GM23338 (cell line): ENCODE results near the gene CLEC3B.

Source experiments
- JUNB ChIP-seq: IDR thresholded peaks from one replicate; pipeline ENCODE4 v1.6.1; 2016; ENCODE audit warnings: antibody characterized with exemption; ENCODE audit not compliant: unreplicated experiment
- POLR2AphosphoS5 ChIP-seq: IDR thresholded peaks from 2 replicates; pipeline ENCODE4 v1.6.1; 2016; ENCODE audit warnings: antibody characterized with exemption, low read depth
- TF ChIP-seq, protein P1 (sequence below), 2 experiments: fragments of 200-600 bp in 1 of 2; sonication (generic) in 1 of 2; conservative IDR thresholded peaks; 2 replicates each; pipeline versions ENCODE4 v1.5.1 to v1.6.1; 2016 to 2017; ENCODE audit warnings: antibody characterized with exemption in 2 of 2, low read depth in 2 of 2, mild to moderate bottlenecking in 2 of 2, moderate library complexity in 1 of 2
- TF ChIP-seq, protein P2 (sequence below): IDR thresholded peaks from one replicate; pipeline ENCODE4 v1.6.1; 2018; ENCODE audit warnings: antibody characterized with exemption; ENCODE audit not compliant: unreplicated experiment
- TF ChIP-seq, protein P3 (sequence below): IDR thresholded peaks from 2 replicates; pipeline ENCODE4 v1.6.1; 2016; ENCODE audit warnings: antibody characterized with exemption

DNA sequence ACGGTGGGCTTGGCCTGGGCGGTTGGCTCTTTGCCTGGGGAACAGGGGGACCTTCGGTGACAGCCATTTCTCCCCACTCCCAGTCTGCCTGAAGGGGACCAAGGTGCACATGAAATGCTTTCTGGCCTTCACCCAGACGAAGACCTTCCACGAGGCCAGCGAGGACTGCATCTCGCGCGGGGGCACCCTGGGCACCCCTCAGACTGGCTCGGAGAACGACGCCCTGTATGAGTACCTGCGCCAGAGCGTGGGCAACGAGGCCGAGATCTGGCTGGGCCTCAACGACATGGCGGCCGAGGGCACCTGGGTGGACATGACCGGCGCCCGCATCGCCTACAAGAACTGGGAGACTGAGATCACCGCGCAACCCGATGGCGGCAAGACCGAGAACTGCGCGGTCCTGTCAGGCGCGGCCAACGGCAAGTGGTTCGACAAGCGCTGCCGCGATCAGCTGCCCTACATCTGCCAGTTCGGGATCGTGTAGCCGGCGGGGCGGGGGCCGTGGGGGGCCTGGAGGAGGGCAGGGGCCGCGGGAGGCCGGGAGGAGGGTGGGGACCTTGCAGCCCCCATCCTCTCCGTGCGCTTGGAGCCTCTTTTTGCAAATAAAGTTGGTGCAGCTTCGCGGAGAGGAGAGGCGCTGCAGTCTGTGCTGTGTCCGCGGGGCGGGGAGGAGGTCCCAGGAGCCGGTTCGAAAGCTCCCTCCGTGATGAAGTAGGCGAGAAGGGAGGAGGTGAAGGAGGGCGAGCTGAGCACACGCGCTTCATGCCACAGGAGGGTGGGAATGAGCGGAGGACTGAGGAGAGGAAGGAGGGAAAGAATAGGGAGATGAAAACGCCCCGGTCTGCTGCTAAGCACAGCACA is 9.6 kb downstream of the CLEC3B start:
- TF ChIP-seq, protein P1, sequence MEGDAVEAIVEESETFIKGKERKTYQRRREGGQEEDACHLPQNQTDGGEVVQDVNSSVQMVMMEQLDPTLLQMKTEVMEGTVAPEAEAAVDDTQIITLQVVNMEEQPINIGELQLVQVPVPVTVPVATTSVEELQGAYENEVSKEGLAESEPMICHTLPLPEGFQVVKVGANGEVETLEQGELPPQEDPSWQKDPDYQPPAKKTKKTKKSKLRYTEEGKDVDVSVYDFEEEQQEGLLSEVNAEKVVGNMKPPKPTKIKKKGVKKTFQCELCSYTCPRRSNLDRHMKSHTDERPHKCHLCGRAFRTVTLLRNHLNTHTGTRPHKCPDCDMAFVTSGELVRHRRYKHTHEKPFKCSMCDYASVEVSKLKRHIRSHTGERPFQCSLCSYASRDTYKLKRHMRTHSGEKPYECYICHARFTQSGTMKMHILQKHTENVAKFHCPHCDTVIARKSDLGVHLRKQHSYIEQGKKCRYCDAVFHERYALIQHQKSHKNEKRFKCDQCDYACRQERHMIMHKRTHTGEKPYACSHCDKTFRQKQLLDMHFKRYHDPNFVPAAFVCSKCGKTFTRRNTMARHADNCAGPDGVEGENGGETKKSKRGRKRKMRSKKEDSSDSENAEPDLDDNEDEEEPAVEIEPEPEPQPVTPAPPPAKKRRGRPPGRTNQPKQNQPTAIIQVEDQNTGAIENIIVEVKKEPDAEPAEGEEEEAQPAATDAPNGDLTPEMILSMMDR (conservative IDR thresholded peaks at IDR 0.05; ENCODE audit: low read depth in 2 of 2) = no peak
- TF ChIP-seq JUNB (no peak), POLR2AphosphoS5 (no peak)
- TF ChIP-seq, protein P2, sequence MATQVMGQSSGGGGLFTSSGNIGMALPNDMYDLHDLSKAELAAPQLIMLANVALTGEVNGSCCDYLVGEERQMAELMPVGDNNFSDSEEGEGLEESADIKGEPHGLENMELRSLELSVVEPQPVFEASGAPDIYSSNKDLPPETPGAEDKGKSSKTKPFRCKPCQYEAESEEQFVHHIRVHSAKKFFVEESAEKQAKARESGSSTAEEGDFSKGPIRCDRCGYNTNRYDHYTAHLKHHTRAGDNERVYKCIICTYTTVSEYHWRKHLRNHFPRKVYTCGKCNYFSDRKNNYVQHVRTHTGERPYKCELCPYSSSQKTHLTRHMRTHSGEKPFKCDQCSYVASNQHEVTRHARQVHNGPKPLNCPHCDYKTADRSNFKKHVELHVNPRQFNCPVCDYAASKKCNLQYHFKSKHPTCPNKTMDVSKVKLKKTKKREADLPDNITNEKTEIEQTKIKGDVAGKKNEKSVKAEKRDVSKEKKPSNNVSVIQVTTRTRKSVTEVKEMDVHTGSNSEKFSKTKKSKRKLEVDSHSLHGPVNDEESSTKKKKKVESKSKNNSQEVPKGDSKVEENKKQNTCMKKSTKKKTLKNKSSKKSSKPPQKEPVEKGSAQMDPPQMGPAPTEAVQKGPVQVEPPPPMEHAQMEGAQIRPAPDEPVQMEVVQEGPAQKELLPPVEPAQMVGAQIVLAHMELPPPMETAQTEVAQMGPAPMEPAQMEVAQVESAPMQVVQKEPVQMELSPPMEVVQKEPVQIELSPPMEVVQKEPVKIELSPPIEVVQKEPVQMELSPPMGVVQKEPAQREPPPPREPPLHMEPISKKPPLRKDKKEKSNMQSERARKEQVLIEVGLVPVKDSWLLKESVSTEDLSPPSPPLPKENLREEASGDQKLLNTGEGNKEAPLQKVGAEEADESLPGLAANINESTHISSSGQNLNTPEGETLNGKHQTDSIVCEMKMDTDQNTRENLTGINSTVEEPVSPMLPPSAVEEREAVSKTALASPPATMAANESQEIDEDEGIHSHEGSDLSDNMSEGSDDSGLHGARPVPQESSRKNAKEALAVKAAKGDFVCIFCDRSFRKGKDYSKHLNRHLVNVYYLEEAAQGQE = no peak
- TF ChIP-seq, protein P3, sequence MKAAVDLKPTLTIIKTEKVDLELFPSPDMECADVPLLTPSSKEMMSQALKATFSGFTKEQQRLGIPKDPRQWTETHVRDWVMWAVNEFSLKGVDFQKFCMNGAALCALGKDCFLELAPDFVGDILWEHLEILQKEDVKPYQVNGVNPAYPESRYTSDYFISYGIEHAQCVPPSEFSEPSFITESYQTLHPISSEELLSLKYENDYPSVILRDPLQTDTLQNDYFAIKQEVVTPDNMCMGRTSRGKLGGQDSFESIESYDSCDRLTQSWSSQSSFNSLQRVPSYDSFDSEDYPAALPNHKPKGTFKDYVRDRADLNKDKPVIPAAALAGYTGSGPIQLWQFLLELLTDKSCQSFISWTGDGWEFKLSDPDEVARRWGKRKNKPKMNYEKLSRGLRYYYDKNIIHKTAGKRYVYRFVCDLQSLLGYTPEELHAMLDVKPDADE = no peak
